HG03025 (cell line): ENCODE measurements around the gene EIF4A2.
"Not testable (repeated sequence)": the region's sequence is repeated elsewhere in the genome, so short reads cannot be mapped to it uniquely, and the experiment has no call there.

ENCODE experiments used
- ATAC-seq: cut with Tn5 transposase; IDR thresholded peaks from one replicate; pipeline ENCODE4 v1.9.1; 2021; ENCODE audit warnings: mild to moderate bottlenecking, moderate library complexity; ENCODE audit not compliant: unreplicated experiment, low FRiP score

Gene EIF4A2

DNA sequence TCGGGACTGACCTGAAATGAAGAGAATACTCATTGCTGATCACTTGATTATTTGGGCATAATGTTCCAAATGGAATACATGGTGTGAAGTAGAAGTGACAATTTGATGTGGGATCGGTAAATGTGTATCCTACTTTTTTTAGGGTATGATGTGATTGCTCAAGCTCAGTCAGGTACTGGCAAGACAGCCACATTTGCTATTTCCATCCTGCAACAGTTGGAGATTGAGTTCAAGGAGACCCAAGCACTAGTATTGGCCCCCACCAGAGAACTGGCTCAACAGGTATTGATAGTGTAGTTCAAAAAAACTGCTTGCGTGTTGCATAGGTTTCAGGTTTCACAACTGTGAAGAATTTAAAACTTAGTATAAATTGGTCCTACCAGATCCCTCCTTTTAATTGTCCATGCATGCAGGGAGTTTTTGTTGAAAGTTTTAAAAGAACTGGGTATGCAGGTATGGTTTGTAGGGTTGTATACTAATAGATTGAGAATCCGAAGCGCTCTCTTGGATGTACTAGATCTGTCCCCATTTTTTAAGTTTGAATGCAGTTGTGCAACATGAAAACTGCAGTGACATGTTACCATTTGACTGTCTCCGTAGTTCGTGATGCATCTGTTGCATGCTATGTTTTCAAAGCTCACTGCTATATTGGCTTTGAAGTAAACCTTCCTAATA is 1.6 kb downstream of the EIF4A2 start:
- ATAC-seq = no peak

- no peak for ATAC-seq
These were observed 2.2 kb downstream of the EIF4A2 start for GRCh38 chr3:186785495-186786018.

DNA sequence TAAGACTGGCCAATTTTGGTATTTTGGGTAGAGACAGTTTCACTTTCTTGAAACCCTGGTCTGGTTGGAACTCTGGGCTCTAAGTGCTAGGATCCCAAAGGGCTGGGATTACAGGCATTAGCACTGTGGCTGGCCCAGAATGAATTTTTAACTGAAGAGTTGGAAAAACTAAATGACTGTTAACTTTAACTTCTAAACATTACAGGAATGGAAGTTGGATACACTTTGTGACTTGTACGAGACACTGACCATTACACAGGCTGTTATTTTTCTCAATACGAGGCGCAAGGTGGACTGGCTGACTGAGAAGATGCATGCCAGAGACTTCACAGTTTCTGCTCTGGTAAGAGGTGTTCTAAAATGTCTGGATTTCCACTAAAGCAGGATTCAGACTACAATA is 3.5 kb downstream of the EIF4A2 start:
- ATAC-seq = no peak

GRCh38 chr3:186787642-186788481 is 4.5 kb downstream of the EIF4A2 start:
- ATAC-seq = no peak

GRCh38 chr3:186788482-186789370 is 5.3 kb downstream of the EIF4A2 start:
- no peak for ATAC-seq

GRCh38 chr3:186789554-186790260 is 6.3 kb downstream of the EIF4A2 start:
- no peak for ATAC-seq

- ATAC-seq = no peak
These were observed 7.0 kb downstream of the EIF4A2 start for GRCh38 chr3:186790261-186790981.

DNA sequence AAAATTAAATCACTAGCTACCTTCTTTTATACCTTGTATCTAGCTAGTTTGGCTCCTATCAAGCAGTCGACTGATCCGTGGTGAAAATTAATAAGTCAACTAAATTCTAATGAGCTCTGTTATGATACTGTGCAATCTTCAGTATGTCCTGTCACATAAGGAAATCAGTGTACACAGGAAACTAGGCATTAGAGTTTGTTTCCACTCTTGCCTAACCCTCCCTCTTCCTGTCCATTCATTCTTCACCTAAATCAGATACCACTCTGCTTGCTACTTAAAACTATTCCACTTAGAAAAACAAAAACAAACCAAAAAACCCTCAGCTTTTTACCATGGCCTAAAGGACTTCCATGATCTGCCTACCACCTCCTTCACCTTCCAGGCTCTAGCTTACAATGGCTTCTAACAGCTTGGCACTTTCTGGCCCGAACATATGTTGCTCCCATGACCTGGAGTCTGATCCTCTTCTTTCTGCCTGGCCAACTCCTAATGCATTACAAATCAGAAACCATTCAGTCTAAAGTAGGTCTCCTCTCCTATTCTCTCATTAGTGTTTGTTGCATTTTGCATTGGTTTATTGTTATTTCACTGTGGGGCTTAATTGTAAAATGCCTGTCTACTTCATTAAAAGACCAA is 15.0 kb downstream of the EIF4A2 start:
- no peak for ATAC-seq

DNA sequence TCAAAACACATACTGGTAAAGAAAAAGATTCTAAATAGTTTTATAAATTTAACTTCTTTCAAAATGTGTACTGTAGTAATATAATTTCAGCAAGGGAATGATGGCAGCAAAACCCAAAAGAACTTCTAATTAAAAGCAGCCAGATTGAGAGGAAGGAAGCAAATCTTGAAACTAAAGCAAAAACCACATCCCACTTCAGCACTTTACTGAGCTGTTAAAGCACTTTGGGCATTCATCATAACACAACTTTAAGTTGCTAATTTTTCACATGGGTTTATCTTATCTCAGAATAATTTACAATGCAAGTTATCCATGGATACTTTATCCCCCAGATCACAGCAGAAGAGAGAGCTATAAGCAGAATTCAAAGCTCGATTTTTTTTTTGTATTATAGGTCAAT is 16.9 kb downstream of the EIF4A2 start:
- ATAC-seq = no peak

GRCh38 chr3:186802701-186803100 is 19.3 kb downstream of the EIF4A2 start:
- no peak for ATAC-seq

DNA sequence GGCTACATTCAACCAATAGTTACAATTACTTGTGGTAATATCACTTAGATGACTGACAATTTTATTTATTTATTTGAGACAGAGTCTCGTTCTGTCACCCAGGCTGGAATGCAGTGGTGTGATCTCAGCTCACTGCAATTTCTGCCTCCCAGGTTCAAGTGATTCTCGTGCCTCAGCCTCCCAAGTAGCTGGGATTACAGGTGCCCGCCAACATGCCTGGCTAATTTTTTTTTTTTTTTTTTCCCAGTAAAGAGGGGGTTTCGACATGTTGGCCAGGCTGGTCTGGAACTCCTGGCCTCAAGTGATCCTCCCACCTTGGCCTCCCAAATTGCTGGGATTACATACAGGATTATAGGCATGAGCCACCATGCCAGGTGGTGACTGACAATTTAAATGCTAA is 20.1 kb downstream of the EIF4A2 start:
- not testable (repeated sequence) for ATAC-seq

DNA sequence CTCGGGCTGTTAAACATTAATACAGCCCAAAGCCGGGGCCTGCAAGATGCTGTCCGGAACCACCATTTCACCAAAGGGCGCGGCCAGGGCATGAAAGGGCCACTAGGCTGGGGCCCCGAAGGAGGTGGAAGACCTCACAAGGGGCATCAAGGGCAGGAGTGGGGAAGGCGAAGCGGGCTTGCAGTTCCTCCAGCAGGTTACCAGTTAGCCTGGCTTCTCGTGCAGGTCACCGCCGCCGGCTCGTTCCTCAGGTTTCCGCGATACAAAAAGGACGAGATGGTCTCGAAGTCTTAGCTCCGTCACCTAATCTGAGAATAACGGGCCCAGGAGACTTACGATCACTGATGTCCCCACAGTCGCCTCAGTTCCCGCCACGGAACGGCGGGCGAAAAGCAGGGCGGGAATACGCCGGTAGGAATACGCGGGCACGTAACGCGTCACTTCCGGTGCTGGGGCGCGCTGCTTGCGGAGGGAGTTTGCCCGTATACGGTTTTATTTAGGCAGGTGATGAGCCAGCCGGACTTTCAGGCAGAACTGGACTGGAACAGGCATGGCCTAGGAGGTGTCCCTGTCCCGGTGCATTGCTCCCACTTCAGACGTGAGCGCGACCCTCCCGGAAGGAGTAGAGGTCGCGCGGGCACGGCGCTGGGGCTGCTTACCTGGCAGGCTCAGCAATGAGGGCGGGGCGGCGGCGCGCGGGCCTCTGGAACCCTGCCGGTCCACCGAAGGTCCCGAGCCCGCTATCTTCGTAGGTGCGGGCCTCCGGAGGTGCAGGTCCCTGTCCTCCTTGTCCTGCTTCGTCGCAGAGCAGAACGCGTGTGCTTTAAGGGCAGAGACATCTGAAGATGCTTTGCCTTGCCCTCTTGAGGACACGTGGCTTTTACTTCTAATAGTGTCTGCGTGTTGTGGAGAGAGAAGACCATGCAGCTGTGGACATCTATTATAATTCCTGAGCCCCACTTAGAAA is 23.0 kb downstream of the EIF4A2 start, which contains the start of gene RFC4:
Gene RFC4 (minus strand): TSS at position 394 of the 967 bp plus-strand sequence. CDS start 1,769 bp downstream, outside the sequence.
- ATAC-seq = peak; percentile 95

GRCh38 chr3:186807231-186807630 is 23.9 kb downstream of the EIF4A2 start:
- no peak for ATAC-seq

DNA sequence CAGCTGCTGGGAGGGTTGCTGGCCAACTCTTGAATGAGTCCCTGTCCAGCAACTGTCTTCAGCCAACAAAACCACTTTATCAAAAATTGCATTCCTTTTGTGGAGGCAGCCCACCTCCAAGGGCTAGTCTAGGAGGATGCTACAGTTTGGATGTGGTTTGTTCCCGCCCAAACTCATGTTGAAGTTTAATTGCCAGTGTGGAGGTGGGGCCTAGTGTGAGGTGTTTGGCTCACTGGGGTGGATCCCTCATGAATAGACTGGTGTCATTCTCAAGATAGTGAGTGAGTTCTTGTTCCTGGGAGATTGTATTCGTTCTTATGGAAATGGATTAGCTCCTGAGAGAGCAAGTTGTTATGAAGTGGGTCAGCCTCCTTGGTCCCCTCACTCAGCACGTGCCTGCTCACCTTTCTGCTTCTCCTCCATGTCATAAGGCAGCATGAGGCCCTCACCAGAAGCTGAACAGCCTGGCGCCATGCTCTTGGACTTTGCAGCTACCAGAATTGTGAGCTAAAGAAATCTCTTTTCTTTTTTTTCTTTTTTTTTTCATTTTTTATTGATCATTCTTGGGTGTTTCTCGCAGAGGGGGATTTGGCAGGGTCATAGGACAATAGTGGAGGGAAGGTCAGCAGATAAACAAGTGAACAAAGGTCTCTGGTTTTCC is 27.1 kb downstream of the EIF4A2 start:
- ATAC-seq = no peak

DNA sequence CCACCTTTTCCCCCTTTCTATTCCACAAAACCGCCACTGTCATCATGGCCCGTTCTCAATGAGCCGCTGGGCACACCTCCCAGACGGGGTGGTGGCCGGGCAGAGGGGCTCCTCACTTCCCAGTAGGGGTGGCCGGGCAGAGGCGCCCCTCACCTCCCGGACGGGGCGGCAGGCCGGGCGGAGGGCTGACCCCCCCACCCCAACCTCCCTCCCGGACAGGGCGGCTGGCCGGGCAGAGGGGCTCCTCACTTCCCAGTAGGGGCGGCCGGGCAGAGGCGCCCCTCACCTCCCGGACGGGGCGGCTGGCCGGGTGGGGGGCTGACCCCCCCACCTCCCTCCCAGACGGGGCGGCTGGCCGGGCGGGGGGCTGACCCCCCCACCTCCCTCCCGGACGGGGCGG is 27.9 kb downstream of the EIF4A2 start:
- ATAC-seq = not testable (repeated sequence)

- ATAC-seq = no peak
These were observed 30.7 kb downstream of the EIF4A2 start for GRCh38 chr3:186814100-186814499.

- ATAC-seq = no peak
These were observed 32.1 kb downstream of the EIF4A2 start for GRCh38 chr3:186815435-186815834.
